Measurements from ENCODE around the gene RING1.

RING1 gene

DNA sequence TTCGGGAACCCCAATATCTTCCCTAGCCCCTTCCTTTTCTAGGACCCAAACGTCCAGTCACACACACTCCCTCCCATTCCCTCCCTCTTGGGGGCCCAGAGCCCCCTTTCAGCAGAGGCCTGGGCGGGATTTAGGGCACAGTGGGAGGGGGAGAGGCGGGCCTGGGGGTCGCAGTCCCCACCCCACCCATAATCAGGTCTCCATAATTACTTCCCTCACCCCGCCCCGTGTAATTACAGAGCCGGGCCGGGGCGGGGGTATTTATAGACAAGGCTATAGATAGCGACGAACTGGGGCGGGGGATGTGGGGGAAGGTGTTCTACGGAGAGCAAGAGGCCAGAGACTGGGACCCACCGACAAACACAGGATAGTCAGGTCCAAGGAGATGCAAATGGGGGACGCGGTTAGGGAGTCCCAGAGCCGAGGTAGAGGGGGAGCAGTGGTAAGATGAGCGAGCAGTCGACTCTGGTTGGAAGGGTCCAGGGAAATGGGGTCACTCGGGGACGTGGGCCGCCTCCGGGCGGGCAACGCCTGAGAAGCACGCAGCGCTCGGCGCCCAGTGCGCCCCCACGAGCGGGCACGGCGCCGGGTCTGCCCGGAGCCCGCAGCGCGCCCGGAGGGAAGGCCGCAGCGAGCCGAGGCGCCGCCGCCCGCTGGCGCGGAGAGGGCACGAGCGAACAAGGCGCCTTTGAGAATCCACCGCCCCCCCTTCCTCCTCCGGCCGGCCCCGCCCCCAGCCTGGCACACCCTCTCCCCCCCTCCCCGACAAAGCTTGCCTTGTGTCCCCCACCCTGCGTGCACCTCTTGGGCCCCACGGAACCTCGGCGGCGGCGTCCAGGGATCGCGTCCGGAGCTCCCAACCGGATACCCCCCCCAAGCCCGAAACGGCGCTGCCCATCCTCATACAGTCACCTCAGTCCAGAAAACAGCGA lies 15.4 kb upstream of the RING1 start:
- DNase-seq (ENCODE audit: low read depth), result no peak

DNA sequence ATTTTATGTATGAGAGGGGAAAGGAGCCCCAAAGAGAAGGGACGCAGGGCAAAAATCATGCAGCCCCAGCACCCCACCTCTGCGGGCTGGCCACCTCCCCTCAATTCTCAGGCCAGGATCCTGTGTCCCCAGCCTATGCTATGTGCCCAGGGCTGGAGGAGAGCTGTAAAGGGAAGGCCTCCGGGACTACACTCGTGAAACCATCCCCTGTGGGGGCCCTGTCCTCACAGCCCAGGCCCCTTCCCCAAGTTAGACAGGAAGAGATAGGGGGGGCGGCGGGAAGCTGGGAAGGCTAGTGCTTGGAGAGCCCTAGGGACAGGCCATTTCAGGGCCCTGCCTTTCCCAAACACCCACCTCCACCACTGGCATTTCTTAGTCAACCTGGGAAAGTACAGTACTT lies 14.7 kb upstream of the RING1 start:
- no peak for DNase-seq (ENCODE audit: low read depth)

DNA sequence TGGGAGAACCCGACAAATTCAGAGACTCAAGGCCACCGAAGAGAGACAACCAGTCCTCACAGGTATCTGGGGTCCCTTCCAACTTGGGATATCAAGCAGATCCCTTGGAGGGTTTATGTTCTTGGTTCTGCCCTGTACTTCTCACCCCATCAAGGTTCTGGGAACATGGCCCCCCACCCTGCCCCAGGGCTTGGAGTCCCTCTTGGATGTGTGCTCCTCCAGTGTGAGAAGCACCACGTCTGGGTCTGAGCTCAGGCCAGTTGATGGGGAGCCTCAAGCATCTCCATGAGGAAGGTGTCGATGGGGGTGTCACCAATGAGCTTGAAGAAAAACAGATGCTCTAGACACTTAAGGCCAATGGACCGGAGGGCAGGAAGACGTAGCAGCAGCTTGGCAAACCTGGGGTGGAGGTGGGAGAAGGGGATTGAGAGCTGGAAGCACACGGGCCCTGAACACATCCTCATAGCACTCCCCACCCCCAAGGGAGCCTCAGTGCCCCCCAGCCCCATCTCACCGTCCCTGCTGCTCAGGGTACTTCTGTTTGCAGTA lies 13.8 kb upstream of the RING1 start:
- no peak for DNase-seq (ENCODE audit: low read depth)

DNA sequence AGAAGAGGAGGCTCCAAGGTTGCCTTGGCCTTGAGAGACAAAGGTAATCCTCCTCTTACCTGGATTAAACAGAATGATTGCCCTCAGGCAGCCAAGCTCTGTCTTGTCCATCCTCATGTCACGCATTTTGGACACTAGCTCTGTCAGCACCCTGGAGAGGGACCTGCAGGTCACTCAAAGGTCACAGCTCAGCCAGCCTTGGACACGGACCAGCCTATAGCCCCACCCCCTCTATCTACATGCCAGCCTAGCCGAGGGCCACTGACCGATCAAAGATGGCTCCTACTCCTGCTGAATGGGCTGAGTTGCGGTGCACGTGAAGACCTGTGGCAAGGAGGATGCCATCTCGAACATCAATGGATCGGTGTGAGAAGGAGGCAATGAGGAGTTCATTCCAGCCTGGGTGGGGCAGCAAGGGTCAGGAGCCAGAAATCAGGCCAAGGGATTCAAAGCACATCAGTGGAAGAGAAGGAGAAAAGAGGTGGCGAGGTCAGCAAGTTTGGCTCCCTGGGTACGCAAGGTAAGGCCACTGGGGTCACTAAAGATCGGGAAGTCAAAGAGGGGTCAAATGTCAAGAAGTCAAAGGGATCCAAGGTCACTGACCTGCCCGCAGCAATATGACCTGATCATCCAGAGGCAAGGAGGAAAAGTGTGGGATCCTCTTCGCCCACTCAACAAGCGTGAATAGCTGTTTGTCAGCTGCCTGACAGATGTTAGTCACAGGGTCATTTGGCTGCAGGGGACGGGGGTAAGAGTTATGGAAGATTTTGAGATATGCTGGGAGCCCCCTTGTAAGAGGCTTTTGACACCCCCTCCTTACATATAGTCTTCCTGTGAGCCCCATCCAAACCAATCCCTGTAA lies 12.8 kb upstream of the RING1 start:
- no peak for DNase-seq (ENCODE audit: low read depth)

DNA sequence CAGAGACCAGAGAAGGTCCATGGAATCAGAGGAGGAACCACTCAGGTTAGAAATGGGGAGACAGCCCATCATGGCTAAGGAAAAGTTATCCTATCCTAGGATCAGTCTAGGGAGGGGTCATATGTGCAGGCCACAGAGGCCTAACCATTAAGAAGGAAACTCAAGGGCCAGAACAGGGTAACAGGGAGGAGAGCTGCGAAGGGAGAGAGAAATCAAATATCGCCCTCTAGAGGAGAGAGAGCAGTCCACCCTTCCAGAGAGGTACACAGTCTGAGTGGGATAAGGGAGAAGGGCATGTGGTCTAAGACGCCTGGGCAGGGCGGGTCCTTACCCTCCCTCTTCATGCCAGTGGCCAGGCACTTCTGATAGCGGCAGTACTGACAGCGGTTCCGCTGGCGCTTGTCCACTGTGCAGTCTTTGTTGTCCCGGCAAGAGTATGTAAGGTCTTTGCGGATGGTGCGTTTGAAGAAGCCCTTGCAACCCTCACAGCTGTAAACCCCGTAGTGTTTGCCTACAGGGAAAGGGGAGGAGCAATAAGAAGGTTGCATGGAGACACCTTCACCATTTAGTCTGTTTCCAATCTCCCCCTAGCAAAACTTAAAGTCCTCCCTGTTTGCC lies 10.8 kb upstream of the RING1 start:
- no peak for DNase-seq (ENCODE audit: low read depth)

DNA sequence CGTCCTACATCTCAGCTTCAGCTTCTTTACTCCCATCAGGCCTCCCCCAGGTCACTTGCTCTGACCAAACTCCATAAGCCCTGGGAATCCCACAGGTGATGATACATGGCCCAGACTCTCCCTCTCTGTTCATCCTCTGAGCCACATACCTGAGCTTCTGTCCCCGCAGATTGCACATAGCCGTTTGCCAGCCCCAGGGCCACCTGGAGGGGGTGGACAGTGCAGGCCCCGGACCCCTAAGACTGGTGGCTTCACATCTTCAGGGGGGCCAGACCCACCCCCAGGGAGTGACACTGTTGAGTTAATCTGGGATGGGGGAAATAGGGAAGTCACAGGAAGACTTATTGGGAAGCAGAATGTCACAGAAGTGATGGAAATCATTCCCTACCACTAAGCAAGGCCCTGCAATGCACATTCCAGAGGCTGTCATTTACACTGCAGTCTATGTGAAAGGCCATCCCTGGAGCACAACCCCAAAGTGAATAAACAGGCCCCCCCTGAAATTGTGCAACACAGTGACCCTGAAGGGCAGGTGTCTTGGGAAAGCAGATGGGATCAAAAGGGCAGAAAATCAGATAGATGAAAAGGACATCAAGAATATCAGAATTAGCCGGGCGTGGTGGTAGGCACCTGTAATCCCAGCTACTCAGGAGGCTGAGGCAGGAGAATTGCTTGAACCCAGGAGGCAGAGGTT lies 10.0 kb upstream of the RING1 start:
- DNase-seq (ENCODE audit: low read depth), result no peak

DNA sequence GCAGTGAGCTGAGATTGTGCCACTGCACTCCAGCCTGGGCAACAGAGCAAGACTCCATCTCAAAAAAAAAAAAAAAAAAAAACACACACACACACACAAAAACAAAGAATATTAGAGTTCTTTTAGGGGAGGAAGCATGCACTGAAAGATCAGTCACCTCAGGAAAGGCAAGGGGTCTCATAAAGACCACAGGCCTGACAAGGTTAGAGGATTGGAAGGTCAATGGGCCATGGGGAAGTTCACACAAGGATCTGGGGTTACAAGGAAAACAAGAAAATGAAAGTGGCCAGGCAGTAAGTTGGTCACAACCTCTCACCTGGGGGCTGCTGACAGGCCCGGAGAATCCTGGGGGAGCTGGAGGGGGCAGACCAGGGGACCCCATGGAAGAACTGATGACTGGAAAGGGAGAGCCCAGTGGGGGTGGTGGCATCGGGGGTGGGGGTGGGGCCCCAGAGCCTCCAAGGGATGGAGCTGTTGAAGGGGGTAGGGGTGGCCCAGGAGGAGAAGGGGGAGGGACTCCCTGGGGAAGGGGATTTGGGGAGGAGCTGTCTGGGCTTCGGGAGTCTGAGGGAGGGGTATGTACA lies 9.4 kb upstream of the RING1 start:
- no peak for DNase-seq (ENCODE audit: low read depth)

DNA sequence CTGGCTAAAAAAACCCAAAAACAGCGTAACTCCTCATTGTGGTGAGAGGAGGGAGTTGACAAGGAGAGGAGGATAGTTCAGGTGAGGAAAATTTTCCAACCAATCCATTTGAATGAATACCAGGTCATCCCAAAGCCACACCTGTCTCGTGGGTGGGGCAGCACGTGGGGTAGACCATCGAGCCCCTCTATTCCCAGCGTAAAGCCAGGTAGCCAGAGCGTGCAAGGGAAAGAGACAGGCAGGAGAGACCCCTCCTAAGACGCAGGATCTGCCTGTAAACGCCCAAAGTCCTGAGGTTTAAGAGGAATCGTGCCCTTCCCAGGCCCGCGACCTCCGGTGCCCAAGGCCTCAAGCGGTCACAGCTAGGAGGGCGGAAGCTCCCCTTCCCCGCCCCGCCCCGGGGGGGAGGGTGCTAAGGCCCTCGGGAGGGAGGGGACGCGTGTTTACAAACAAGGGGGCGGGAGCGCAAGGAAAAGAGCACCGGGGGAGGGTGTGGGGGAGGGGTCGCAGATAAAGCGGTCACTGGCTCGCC lies 8.5 kb upstream of the RING1 start:
- DNase-seq (ENCODE audit: low read depth), result peak; percentile 60

DNA sequence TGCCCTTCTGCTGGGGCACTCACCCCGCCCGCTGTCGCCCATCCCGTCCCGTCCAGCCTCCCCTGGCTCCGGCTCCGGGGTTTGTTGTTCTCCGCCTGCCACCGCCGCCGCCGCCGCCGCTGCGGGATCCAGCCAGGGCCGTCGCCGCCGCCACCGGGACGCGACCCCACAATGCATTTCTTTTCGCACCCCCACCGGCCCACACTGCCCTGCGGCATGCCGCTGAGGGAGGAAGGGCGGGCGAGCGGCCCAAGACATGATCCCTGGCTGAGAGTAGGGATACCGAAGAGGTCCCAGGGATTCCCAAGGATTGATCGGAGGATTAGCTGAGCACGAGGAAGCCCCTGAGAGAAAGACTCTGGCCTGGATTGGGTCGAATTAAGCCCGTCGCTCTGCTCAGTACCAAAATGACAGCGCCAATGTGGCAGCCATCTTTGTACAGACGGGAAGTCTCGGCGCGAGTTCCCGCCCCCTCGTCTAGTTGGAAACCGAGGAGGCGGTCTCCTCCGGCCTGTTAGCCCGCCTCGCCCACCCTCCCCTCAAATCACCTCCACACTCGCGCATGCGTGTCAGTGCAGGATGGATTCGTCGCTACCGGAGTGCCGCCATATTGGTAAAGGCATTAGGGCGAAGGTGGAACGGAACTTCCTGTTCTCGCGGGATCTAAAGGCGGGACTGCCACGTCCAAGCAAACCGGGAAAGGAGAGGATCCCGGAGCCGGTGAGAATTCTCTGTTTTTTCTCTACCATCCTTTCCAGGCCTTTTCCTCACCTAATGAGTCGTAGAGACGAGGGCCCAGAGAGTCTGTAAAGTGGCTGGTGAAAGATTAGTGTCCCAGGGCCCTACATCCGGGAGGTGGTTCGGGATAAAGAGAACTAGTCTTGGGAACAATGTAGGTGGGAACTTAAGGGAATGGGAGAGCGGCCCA lies 7.8 kb upstream of the RING1 start, which contains the start of the genes RXRB and SLC39A7:
Gene RXRB, minus strand, starts transcription at position 447 of the 928 bp plus-strand sequence. Its CDS starts 189 bp downstream, at position 258.
Gene SLC39A7, plus strand, starts transcription at position 649 of the 928 bp plus-strand sequence. CDS start 379 bp downstream, outside the sequence.
- DNase-seq (ENCODE audit: low read depth), result peak; percentile 99

DNA sequence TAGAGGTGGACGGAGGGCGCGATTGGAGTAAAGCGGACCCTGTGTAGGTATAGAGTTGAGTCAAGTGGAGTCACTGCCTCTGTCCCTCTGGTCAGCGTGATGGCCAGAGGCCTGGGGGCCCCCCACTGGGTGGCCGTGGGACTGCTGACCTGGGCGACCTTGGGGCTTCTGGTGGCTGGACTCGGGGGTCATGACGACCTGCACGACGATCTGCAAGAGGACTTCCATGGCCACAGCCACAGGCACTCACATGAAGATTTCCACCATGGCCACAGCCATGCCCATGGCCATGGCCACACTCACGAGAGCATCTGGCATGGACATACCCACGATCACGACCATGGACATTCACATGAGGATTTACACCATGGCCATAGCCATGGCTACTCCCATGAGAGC lies 7.2 kb upstream of the RING1 start:
- DNase-seq (ENCODE audit: low read depth), result no peak

DNA sequence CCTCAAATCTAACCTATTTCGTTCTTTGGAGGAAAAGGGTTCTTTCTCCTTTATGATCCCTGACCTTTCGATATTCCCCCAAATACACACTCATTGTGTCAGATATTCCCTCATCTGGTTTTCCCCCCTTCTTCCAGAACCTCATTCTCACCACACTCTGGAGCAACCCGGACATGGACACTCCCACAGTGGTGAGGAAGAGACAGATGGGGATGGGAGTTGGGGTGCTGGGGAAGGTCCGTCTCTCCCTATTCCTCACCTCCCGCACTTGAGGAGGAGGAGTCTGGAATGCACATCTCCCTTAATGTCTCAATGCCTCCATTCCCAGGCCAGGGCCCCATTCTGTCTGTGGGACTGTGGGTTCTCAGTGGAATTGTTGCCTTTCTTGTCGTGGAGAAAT lies 6.4 kb upstream of the RING1 start:
- DNase-seq (ENCODE audit: low read depth), result no peak

DNA sequence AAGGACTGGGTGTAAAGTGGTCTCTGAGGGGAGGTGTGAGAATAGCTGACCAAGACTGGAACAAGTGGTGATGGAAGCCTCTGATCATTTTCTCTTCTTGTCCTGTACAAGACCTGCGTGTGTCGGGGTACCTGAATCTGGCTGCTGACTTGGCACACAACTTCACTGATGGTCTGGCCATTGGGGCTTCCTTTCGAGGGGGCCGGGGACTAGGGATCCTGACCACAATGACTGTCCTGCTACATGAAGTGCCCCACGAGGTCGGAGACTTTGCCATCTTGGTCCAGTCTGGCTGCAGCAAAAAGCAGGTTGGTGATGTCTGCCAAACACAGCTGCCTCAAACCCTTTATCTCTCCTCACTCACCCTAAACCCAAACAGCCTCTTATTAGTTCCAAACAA lies 5.5 kb upstream of the RING1 start:
- no peak for DNase-seq (ENCODE audit: low read depth)

DNA sequence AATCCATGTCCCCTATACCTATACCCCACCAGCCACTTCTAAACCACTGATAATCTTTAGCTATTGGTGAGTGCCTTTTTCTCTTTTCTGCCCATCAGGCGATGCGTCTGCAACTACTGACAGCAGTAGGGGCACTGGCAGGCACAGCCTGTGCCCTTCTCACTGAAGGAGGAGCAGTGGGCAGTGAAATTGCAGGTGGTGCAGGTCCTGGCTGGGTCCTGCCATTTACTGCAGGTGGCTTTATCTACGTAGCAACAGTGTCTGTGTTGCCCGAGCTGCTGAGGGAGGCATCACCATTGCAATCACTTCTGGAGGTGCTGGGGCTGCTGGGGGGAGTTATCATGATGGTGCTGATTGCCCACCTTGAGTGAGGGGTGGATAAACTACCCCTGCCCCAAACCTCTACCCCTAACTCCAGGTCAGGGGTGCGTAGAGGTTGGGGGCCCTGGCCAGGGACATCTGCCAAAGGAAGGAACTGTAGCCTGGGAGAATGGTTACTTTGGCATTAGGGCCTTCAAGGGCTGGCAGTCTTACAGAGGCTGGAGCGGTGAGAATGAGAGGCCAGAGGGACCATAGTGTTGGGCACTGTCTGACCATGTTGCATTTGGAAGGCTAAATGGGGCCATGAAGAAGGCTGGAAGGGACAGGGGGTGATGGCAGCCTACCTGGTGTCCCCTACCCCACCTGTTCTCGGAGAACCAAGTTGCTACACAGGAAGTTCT lies 4.7 kb upstream of the RING1 start:
- no peak for DNase-seq (ENCODE audit: low read depth)

DNA sequence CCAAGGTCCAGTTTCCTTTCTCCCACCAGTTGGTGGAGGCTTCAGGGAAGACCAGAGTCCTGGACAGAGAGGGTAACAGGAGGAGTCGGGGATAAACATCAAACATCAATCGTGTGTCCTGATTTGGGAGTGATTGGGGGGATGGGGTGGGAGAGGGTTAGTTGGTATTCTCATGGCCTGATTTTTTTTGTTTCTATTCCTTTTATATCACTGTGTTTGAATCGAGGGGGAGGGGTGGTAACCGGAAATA lies 4.2 kb upstream of the RING1 start:
- no peak for DNase-seq (ENCODE audit: low read depth)

DNA sequence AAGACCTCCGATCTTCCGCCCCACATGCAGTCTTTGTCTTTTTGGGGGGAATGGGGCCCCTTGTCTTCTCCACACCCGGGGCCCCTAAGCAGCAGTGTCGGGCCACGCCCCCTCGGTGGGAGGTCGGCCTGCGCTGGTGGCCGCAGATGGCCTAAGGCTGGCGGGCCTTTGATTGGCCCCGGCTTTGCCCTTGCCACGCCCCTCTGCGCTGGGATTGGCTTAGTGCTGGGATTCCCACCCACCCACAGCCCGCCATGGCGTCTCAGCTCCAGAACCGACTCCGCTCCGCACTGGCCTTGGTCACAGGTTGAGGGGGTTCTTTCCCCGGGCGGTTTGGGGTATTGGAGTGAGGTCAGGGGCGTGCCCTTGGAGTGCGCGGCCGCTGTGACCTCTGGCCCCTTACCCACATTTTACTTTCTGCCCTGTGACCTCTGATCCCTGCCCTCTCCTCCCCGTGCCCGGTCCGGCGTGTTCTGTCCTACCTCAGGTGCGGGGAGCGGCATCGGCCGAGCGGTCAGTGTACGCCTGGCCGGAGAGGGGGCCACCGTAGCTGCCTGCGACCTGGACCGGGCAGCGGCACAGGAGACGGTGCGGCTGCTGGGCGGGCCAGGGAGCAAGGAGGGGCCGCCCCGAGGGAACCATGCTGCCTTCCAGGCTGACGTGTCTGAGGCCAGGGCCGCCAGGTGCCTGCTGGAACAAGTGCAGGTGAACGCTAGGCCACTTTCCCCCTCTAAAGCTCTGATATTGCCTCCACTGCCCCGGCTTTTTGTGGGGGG lies 3.7 kb upstream of the RING1 start, which contains the start of gene HSD17B8:
Gene HSD17B8, plus strand, starts transcription at position 241 of the 776 bp plus-strand sequence. Its CDS starts 14 bp downstream, at position 255.
- peak; percentile 94 for DNase-seq (ENCODE audit: low read depth)

DNA sequence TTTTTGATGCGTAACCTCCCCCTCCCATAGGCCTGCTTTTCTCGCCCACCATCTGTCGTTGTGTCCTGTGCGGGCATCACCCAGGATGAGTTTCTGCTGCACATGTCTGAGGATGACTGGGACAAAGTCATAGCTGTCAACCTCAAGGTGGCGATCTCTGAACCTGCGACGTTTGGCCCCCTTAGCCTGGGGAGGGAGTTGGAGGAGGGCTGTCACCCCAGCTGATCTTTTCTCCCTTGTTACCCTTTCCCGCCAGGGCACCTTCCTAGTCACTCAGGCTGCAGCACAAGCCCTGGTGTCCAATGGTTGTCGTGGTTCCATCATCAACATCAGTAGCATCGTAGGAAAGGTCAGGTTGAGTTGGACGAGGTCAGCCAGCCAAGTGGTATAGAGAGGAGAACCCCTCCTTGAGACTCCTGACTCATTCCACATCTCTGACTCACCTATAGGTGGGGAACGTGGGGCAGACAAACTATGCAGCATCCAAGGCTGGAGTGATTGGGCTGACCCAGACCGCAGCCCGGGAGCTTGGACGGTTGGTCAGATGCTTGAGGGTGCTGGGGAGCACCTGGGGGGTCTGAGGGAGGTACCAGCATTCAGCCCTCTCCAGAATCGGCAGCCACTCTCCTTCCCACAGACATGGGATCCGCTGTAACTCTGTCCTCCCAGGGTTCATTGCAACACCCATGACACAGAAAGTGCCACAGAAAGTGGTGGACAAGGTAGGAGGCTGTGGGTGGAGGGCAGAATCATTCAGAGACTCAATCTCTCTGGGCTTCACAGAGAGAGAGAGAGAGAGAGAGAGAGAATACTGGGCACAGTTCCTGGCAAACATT lies 2.9 kb upstream of the RING1 start:
- no peak for DNase-seq (ENCODE audit: low read depth)
